Nucleus accumbens (tissue), 56 donors: ENCODE data around the gene EPHA7.

Experiments
- DNase-seq, 56 donors: peaks; one replicate each; lab custom pipeline; 2025; lab: John Stamatoyannopoulos, UW

The EPHA7 gene

DNA sequence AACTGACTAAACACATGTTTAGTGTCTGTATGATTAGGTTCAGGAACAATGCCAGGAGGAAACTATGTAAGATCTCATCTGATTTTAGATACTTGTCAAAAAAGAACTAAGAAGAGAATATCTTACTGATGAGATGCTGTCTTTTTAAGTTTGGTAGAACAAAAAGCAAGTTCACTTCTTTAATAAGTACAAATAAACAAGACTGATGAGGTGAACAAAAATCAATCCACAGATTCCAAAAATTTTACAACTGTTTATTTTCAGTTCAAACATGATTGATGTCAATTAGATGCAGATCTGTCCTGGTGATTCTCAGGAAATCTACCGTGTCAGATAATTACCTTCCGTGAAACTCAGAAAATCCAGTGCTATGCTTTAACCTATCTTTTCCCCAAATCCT is 24.9 kb downstream of the EPHA7 start:
- no peak for DNase-seq

DNA sequence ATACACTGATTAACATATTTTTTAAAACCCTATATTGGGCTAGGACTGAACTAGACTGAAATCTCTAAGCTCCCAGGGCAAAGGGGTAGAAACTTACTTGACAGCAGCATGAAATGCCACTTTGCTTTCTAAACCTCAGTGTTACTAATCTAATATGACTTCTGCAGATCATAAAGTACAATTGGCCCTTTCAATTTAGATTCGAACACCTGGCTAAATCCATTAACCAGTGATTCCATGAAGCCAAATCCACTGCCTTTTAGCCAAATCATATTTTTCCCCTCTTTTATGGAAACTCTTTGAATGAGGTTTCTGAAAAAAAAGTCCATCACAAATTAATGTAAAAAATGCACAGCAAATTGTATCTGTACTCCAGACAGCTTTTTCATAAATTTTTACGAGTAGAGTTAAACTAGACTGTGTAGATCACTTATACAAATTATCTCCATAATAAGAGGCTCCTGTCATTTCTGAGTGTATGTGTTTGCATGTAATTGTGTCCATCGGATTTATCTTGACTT is 25.7 kb downstream of the EPHA7 start:
- DNase-seq = no peak

DNA sequence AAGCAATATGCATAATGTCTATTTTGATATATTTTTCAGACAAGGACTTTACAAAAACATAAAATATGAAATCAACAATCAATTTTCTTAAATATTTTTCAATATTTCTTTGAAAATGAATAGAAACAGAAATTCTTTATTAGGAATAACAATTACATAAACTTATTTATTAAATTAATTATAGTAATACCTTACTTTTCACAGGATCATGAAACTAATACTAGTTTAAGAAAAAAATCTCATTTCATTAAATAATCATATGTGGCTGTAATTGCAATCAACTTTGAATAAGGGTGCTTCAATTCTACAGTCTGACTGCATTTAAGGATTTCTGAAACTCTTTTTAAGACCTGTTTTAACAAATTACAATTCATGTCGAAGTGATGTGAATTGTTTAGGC is 26.6 kb downstream of the EPHA7 start:
- no peak for DNase-seq

DNA sequence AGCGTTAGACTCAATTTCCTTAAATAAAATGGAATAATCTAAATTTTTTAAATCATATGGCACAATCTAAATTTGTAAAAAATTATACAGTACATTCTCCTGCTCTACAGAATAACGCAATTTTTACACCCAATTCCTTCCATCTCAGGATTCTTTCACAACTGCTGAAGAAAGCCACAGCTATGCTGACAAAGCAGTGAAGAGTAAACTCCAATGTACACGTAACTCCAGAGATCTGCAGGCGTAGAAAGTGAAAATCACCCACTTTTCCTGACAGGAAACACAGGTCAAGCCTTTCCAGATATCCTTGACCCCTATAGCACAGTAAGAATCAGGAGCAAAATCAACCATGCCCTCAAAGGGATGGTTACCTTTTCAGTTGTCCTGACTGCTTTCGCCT is 27.4 kb downstream of the EPHA7 start:
- no peak for DNase-seq

DNA sequence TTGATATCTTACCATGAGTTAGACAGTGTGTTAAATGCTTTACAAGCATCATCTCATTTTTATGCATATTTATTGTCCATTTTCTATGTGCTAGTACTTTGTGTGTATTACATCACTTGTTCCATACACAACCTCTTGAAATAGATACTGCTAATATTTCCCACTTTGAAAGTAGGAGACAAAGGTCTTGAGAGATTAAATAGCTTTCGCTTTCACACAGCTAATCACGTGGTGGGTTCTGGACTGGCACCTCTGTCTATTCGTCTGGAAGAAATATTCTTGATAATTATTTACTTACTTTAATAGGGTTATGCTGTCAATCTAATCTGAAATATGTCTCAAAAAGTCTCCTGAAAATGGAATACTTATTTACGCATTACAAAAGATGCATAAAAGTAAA is 30.2 kb downstream of the EPHA7 start:
- DNase-seq = no peak

DNA sequence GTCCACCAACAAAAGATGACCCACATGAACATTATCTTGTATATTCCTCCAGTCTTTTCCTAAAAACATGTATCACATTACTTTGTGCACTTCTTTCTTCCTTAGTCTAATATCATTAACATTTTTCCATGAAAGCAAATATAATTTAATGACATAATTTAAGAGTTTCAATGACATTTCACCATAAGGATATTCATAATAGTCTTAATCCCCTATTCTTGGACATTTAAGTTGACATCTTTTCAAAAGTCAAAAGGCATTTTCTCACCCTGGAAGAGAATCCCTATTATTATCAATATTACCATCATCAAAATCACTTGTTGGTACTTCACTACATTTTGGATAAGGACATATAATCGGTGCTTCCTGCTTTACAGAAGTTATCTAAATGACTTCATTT is 31.3 kb downstream of the EPHA7 start:
- no peak for DNase-seq

DNA sequence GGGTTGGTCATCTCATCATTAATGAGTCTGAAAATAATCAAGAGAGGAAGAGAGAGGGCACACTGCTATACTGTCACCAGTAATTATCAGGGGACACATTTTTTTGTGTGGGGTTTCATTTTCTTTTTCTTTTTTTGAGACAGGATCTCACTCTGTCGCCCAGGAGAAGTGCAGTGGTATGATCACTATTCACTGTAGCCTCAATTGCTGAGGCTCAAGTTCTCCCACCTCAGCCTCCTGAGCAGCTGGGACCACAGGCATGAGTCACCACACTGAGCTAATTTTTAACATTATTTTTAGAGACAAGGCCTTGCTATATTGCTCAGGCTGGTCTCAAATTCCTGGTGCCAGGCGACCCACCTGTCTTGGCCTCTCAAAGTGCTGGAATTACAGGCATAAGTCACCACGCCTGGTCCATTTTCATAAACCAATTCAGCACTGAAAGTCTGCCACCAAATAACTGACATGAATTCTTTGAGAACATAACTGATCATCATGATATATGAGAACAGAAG is 43.3 kb downstream of the EPHA7 start:
- no peak for DNase-seq

DNA sequence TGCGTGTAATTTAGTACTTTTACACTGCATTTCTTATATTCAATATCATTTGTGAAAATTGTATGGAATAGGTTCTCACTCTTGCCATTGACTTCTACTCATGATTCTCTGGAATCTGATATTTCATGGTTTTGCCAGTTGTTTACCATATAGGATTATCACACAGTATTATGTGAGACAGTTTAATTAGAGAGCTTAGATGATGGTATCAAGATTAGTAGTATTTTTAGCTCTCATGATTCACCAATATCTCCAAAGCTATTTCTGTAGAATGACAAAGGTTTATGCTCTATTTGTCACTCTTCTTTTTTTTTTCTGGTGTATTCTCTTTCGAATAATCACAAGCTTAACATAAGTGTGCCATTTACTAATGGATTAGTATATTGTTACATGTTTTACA is 45.9 kb downstream of the EPHA7 start:
- no peak for DNase-seq

DNA sequence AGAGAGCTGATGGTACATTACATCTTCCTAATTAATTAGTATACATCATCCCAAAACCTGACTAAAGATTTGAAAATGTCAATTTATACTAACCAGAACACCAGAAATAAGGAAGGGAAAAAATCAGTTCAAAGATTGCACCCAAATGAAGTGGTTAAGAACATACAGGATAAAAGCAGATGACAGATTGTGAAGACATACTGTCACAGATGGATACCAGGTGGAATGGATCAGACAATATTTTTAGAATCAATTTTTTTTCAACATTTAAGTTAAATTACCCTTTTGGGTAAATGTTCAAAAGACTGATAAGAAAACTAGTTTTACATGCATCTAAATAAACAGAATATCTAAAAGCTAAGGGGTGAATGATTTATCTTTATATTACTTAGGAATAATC is 47.6 kb downstream of the EPHA7 start:
- no peak for DNase-seq

DNA sequence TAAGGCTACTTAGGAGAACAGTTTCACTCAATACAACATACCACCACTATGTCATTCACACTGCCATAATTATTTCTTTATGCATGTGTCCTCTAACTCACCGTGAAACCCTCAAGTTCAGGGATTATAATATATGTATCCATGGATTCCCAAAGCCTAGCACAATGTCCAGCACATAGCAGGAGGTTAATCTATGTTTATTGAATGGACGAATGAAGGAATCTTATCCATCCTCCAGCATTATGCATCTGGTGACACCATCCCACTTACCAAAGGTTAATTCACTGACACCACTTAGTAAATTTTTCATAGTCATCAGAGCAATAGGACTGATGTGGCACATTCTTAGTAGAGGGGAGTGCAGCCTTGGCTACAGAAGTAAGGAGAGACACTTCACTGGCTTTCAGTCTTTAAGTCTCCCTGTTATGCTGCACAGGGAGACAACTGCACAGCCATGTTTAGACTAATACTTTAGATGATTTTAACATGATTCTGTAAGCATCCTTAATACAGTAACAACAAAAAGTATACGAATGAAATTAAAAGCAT is 49.7 kb downstream of the EPHA7 start:
- DNase-seq = no peak

DNA sequence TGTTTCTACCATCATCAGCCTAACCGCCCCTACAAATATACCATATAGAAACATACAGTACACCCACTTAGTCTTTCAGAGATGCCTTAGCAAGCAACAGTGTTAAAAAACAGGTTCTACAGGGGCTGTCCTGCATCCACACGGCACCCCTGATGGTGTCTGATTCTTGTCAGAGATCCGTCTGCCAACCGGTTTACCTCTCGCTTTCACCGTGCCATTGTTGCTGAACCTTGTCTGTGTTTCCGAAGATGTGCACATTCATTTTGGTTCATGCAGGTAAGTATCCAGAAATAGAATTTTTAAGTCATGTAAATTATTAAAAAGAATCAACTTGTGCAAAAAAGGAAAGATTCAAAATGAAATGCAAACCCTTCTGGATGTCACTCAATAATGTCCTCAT is 52.9 kb downstream of the EPHA7 start:
- DNase-seq = peak in 1 of 56 donors; percentile 2

DNA sequence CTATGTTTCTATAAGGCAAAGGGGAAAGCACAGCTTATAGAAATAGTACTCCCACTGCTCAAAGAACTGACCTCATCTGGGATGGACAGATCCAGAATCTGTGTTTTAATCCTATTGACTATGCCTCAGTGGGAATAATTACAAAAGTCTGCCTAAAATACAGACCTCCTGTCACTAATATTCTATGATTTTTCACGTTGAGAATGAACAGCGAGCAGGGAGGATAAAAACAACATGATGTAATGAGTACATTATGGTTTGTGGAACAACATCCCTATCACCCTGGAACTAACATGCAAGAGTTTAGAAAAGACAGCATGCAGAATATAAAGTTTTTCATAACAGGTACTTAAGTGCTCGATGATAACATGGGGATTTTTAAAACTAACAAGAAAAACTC is 53.9 kb downstream of the EPHA7 start:
- no peak for DNase-seq

DNA sequence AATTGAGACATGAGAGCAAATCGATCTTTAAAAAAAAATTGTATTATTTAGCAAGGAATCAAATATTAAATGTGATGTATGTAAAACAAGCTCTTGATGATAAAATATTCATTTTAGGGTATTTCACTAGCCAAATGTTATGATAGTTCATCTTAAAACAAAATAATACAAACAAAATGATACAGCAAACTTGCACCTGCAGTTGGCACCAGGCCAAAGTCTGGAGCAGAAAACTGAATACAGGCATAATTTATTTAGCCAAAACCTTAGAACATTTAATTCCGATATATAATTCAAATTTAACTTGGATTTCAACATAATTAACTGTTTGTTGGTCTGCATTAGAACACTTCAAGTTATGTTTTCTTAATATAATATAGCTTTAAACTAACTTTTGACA is 60.9 kb downstream of the EPHA7 start:
- no peak for DNase-seq

DNA sequence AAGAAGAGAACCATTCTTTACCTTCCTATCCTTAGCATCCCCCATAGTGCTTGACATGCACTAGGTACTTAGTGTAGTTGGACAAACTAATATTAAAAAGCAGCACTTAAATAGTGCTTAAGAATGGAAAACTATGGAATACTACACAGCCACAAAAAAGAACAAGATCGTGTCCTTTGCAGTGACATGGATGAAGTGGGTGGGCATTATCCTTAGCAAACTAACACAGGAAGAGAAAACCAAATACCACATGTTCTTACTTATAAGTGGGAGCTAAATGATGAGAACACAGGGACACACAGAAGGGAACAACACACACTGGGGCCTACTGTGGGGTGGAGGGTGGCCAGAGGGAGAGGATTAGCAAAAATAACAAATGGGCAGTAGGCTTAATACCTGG is 66.8 kb downstream of the EPHA7 start:
- no peak for DNase-seq

DNA sequence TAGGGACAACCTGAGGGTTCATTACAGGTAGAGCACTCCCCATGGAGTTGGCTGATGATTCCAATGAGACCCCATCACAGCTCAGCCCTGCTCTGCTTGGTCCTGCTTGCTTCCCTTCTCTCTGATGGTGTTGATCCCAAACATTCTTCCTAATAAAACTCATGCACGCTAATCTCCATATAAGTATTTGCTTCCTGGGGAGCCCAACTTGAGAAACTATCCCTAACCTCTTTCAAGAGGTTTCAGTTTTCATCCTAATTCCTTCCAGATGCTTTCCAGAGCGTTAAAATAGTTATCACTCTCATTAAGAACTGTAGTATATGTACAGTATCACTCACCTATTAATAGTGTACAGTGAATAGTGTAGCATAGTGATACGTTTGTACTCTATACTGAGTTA is 68.1 kb downstream of the EPHA7 start:
- no peak for DNase-seq

DNA sequence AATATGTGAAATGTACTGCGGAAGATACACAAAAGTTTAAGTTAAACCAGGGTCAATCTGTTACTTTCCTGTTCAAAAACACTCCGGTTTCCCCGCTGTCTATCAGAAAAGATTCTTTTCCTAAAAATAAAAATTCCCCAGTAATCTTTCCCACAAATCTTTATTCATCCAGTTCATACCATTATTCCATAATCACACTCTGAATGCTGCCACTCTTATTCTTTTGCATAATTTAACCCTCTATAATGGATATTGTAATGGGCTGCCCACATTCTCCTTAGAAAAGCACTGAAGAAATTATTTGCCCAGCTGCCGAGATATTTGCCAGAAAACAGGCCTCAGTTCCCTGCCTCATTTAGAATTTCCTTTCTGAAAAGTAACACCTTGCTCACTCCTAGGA is 68.6 kb downstream of the EPHA7 start:
- DNase-seq = no peak

DNA sequence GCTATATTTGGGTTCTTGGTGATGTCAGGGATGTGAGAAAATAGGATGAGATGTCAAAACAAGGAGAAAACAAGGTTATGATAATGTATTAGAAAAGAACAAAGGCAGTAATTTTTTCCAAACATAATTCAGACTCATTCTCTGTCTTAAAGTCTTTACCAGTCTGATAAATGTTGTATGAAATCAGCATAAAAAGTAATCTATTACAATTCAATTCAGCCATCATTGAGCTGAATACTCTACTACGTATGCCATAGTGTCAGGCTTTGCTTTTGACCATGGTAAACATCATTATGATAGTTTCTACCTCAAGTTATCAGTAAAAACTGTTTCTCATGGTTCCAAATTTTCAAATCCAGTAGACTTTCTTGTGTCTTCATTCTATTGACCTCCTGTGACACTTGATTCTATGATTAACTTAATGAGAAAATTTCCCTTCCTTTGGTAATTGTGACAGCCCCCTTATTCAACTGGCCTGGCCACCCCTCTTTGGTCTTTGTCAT is 75.0 kb downstream of the EPHA7 start:
- DNase-seq = no peak

DNA sequence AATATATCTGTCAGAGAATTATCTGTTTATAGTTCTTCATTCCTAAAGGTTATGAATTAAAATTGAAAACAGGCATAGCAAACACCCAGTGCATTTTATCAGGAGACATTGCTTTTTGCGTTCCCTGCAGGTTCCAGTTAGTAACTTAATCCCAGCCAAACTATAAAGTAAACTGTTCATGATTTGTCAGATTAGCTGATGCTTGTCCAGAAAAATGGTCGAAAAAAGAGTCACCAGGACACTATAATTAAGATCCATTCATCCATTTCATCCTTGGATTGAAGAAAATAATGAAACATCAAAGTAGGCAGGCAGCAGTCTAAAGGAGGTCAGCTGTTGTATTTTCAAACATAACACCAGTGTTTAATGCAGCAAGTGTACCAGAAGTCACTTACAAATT is 75.9 kb downstream of the EPHA7 start:
- no peak for DNase-seq

DNA sequence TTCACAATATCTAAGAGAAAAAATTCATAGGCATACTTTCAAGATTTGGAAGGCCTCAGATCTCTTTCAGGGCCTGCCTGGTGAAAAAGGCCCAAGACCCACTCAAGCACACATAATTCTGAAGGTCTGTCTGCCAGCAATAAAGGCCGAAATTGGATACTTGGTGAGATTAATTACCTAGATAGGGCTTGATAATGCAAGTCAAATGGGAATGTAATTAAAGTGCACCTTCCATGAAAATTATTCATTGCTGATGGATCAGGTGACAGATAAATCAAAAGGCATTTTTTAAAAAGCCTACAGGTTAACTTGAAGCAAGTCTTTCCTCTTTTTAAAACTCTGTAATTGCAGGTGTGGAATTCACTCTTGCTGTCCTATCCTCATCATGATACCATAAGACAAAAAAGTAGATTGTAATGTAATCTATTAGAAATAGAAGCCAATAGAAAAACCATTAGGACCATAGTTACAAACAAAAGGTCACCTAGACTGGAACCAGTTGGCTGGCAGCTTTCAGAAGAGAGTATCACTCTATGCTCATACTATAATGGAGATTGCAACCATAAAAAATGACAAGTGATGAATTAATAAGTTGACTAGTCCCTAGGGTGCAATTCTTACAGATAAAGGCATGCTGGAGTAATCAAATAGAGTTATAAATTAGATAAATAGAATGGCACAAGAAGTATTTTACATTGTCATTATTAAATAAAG is 77.3 kb downstream of the EPHA7 start:
- no peak for DNase-seq

DNA sequence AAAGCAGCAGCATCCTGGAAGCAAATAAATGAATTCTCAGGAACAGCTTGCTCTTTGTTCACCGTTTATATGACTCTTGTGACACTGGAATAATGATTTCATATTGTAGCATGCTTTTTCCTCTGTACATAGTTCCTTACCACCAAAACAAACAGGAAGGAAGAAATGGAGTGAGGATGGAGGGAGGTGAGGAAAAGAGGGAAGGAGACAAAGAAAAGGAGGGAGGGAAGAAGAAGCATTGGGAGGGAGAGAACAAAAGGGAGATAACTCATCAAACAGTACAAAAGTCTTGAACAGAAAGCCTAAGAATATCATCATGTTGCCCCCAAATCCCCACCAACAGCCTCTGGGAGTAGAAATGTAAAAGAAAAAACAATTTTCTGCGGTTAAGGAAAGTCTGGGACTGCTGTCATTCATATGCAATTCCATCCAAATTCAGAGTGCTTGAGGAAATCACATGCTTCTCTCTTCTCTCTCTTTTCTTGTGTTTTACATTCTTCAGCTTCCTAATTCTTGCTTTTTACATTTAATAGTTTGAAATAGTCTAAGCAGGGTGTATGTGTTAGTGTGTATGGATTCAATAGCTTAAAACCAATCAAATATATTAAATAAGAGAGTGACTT is 81.5 kb downstream of the EPHA7 start:
- no peak for DNase-seq

DNA sequence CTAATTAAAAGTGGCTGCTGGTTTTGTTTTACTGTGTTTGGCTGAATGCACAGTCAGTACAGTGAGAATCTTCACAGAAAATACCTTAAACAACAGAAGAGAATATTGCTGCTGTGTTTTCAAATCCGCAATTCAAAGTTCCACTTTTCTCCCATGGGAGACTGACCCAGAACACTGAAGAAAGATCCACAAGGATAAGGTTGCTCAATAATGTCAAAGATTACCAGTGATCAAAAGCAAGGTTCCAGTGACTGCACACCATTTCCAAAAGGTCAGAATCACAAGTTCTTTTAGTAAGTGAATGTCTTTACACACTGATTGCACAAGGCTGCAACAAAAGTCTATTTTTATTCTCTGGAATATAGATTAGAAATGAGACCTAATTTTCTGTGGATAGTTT is 82.3 kb downstream of the EPHA7 start:
- no peak for DNase-seq
